Fibroblast of lung (primary cell): ENCODE measurements around the gene TAOK1.

Experiments
- EZH2 ChIP-seq: IDR thresholded peaks from 2 replicates; pipeline ENCODE4 v1.5.1; 2012; ENCODE audit warnings: low read length, control low read depth, mild to moderate bottlenecking; ENCODE audit errors: missing control alignments
- TF ChIP-seq, protein P1 (sequence below), 2 donors: IDR thresholded peaks in 1 of 2; conservative IDR thresholded peaks in 1 of 2; 1 replicate in 1 of 2; 2 replicates in 1 of 2; pipeline ENCODE4 v1.5.1; 2011 to 2012; ENCODE audit warnings: low read length in 2 of 2, control low read depth in 1 of 2, inconsistent platforms in 1 of 2, low read depth in 1 of 2, mild to moderate bottlenecking in 1 of 2

DNA sequence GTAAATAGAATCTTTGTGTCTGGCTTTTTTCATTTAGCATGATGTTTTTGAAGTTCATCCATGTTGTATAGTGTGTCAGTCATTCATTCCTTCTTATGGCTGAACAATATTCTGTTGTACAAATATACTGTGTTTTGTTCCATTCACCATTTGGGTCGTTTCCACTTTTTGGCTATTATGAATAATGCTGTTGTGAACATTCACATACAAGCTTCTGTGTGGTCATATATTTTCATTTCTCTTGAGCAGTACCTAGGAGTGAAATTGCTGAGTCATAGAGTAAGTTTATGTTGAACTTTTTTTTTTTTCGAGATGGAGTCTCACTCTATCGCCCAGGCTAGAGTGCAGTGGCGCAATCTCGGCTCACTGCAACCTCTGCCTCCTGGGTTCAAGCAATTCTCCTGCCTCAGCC, 32.3 kb upstream of the TAOK1 start:
- TF ChIP-seq, protein P1, sequence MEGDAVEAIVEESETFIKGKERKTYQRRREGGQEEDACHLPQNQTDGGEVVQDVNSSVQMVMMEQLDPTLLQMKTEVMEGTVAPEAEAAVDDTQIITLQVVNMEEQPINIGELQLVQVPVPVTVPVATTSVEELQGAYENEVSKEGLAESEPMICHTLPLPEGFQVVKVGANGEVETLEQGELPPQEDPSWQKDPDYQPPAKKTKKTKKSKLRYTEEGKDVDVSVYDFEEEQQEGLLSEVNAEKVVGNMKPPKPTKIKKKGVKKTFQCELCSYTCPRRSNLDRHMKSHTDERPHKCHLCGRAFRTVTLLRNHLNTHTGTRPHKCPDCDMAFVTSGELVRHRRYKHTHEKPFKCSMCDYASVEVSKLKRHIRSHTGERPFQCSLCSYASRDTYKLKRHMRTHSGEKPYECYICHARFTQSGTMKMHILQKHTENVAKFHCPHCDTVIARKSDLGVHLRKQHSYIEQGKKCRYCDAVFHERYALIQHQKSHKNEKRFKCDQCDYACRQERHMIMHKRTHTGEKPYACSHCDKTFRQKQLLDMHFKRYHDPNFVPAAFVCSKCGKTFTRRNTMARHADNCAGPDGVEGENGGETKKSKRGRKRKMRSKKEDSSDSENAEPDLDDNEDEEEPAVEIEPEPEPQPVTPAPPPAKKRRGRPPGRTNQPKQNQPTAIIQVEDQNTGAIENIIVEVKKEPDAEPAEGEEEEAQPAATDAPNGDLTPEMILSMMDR (conservative IDR thresholded peaks at IDR 0.05 in 1 of 2, IDR thresholded peaks at IDR 0.05 in 1 of 2; ENCODE audit: low read depth in 1 of 2, low read length in 2 of 2), result no peak
- no peak for TF ChIP-seq EZH2
